OCI-LY7 (cell line): ENCODE data around the gene PHB1.

Source experiments
- CTCF ChIP-seq: fragments of 200-600 bp; sonication (generic); conservative IDR thresholded peaks from 2 replicates; pipeline ENCODE4 v1.5.1; 2014; ENCODE audit warnings: mild to moderate bottlenecking, antibody characterized with exemption, low read length, moderate library complexity, mixed read lengths
- EZH2phosphoT487 ChIP-seq: fragments of 200-600 bp; sonication (generic); IDR thresholded peaks from 2 replicates; pipeline ENCODE4 v1.6.1; 2018; ENCODE audit warnings: low read depth, borderline replicate concordance, mild to moderate bottlenecking, mixed run types, antibody characterized with exemption, low read length, moderate library complexity, mixed read lengths

DNA sequence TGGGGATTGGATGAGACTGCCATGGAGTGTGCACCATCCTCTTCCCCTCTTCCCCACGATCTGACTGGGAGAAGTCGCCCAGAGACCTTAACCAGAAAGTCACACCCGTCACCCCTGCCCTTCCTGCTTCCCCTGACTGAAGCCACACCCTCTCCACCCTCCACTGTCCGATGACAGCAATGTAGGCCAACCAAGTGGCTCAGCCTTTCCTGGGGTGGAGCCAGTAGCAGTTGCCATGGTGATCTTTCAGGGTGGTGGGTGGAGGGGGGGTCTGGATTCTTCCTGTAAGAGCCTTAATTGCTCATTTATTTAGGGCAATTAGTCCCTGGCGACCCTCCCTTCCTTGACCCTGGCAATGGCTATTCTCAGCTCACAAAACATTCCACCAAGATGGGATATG lies 37.5 kb upstream of the PHB1 start:
- TF ChIP-seq CTCF (no peak), EZH2phosphoT487 (no peak)
